Lower leg skin (tissue), 4 donors: ENCODE data around the gene TLX1. TPM values are rescaled to one million over a fixed set of nuclear protein-coding genes. Genes with fewer than 3 reads are reported as not detected.

Experiments
- DNase-seq, 2 donors: peaks; one replicate each; pipeline ENCODE4 v3.0.0-alpha.2; 2019; ENCODE audit warnings: low spot score in 2 of 2
- H3K4me3 ChIP-seq: fragments of 200-600 bp; sonication (generic); 2 replicates; pipeline ENCODE4 v1.5.1; 2017; ENCODE audit warnings: mild to moderate bottlenecking, low read depth; ENCODE audit not compliant: poor library complexity, severe bottlenecking
- CTCF ChIP-seq, 3 donors: fragments of 450-650 bp; IDR thresholded peaks; one replicate each; pipeline ENCODE4 v1.5.1; 2016; ENCODE audit warnings: antibody characterized with exemption in 3 of 3, mild to moderate bottlenecking in 3 of 3, moderate library complexity in 2 of 3
- POLR2A ChIP-seq, 2 donors: fragments of 450-650 bp; IDR thresholded peaks; one replicate each; pipeline ENCODE4 v1.6.1; 2016 to 2017; ENCODE audit warnings: antibody characterized with exemption in 2 of 2, mild to moderate bottlenecking in 1 of 2, moderate library complexity in 1 of 2
- WGBS, 2 donors: methylation state at CpG; one replicate each; pipeline ENCODE4 v1.1.5; 2018; 5-methylcytosine and 5-hydroxymethylcytosine counted together
- intact Hi-C: fragments of 100-400 bp; cut with DNase I; formaldehyde crosslinking; loops from one replicate; pipeline ENCODE4 v1.15.0; 2023; ENCODE audit warnings: low total_unique reads
- total RNA-seq, 4 donors: library from RNA; depleted of rRNA; stranded (reverse); fragments of >200 nt; gene quantifications; one replicate each; pipeline ENCODE4 v1.1.0, GENCODE V29; 2016

Gene TLX1
- total RNA-seq, 4 donors from 2014 or later = 0.15 to 0.25 TPM; not detected in 2

- intact Hi-C loops = loop anchor here (5.0 kb wide), 1 partner anchor 47 kb away; no protein-coding TSS in a partner anchor
- 10 to 23% methylated on average over 7 of the region's 7 CpGs for WGBS, 2 donors
- TF ChIP-seq POLR2A (IDR thresholded peaks at IDR 0.05) (no peak), CTCF (IDR thresholded peaks at IDR 0.05) (peak in 1 of 3 donors; percentile 39)
- H3K4me3 ChIP-seq = no peak overlapping the region
- peak; percentile 47 to 88 for DNase-seq
These were observed 35.4 kb upstream of the TLX1 start for GRCh38 chr10:101095550-101096213.

GRCh38 chr10:101096378-101096777 lies 34.7 kb upstream of the TLX1 start:
- intact Hi-C loops = loop anchor here (5.0 kb wide), 1 partner anchor 46 kb away; no protein-coding TSS in a partner anchor

GRCh38 chr10:101097881-101098280 lies 33.2 kb upstream of the TLX1 start:
- no peak for TF ChIP-seq POLR2A (IDR thresholded peaks at IDR 0.05)
- TF ChIP-seq CTCF (IDR thresholded peaks at IDR 0.05) = no peak
- DNase-seq = no peak
- 37 to 38% methylated on average over 4 of the region's 4 CpGs for WGBS, 2 donors
- intact Hi-C loops = loop anchor here (5.0 kb wide), 1 partner anchor 44 kb away; no protein-coding TSS in a partner anchor
- H3K4me3 ChIP-seq = no peak overlapping the region

More at GRCh38 chr10:101096378-101096777, 34.7 kb upstream of the TLX1 start:
- no peak for DNase-seq
- 80 to 100% methylated on average over 2 to 4 of the region's 4 CpGs for WGBS, 2 donors
- no peak overlapping the region for H3K4me3 ChIP-seq
- no peak for TF ChIP-seq POLR2A (IDR thresholded peaks at IDR 0.05)
- no peak for TF ChIP-seq CTCF (IDR thresholded peaks at IDR 0.05)

DNA sequence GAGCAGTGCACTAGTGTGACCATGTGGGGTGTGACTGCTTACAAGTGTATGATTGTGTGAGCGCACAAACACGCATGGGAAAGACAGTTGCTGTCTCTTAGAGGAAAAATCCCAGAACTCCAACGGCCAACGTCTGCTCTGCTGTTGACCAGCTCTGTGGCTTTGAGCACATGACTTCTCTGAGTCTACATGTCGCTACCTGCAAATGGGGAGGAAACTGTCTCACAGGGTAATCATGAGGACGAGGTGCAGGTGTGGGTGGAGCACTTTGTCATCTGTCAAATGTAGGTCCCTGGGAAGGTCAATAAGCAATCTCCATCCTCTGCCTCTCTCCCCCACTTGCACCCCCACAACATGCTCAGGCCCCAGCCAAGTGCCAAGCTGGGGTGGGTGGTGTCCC lies 31.2 kb upstream of the TLX1 start:
- no peak for DNase-seq
- WGBS, 2 donors = 50 to 61% methylated on average over 6 of the region's 6 CpGs
- intact Hi-C loops = loop anchor here (5.0 kb wide), 1 partner anchor 42 kb away; no protein-coding TSS in a partner anchor
- no peak for TF ChIP-seq CTCF (IDR thresholded peaks at IDR 0.05)
- TF ChIP-seq POLR2A (IDR thresholded peaks at IDR 0.05) = no peak
- H3K4me3 ChIP-seq = no peak overlapping the region

- WGBS, 2 donors = 76 to 77% methylated on average over 4 of the region's 4 CpGs
- TF ChIP-seq POLR2A (IDR thresholded peaks at IDR 0.05) = no peak
- TF ChIP-seq CTCF (IDR thresholded peaks at IDR 0.05) = no peak
- intact Hi-C loops = no loop called here
- no peak for DNase-seq
- H3K4me3 ChIP-seq = no peak overlapping the region
These were observed 29.7 kb upstream of the TLX1 start for GRCh38 chr10:101101372-101101881.
